GM13977 (cell line): ENCODE data around the gene SCN9A.
"Not testable (repeated sequence)": the region's sequence is repeated elsewhere in the genome, so short reads cannot be mapped to it uniquely, and the experiment has no call there.

Experiments
- DNase-seq: peaks from one replicate; pipeline ENCODE4 v3.0.0; 2012; ENCODE audit warnings: low spot score
- in situ Hi-C: fragments of 300-500 bp; cut with MboI; formaldehyde crosslinking; loops from one replicate; pipeline ENCODE4 v1.12.0; 2022; ENCODE audit warnings: low sequenced_read_pairs, low pct_unique_long_range_greater_than_20kb, mixed read lengths, inconsistent platforms; ENCODE audit not compliant: unreplicated experiment
- TF ChIP-seq, protein P1 (sequence below): IDR thresholded peaks from 2 replicates; pipeline ENCODE4 v1.5.1; 2012; ENCODE audit warnings: mild to moderate bottlenecking, control low read depth; ENCODE audit not compliant: insufficient read depth; ENCODE audit errors: extremely low read depth, missing control alignments

Gene SCN9A

DNA sequence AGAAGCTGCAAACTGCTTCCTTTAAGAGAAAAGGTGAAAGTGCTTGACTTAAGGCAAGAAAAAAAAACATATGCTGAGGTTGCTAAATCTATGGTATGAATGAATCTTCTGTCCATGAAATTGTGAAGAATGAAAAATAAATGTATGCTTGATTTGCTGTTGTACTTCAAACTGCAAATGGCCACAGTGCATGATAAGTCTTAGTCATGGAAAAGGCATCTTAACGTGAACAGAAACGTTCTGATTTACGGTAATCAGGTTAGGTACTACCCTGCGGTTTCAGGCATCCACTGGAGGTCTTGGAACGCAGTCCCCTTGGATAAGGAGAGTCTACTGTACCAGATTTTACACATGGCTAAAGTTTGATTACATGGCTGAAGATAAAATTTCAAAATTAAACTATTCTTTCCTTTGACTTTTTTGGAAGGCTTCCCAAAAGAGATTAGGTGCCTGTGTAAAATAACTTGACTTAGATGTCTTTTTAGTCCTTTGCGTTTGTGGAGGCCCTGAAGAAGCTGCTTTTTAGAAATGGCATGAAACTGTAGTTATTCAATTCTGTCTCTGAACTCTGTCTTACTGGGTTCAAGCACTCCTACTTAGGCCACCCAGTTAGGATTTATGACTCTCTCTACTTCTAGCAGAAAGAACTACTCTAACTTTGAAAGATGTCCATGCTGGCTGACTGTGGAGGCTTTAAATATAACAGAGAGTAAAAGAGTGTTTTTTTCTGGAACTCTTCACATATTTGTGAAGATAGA is 35.9 kb upstream of the SCN9A start:
- in situ Hi-C loops = no loop called here
- TF ChIP-seq, protein P1, sequence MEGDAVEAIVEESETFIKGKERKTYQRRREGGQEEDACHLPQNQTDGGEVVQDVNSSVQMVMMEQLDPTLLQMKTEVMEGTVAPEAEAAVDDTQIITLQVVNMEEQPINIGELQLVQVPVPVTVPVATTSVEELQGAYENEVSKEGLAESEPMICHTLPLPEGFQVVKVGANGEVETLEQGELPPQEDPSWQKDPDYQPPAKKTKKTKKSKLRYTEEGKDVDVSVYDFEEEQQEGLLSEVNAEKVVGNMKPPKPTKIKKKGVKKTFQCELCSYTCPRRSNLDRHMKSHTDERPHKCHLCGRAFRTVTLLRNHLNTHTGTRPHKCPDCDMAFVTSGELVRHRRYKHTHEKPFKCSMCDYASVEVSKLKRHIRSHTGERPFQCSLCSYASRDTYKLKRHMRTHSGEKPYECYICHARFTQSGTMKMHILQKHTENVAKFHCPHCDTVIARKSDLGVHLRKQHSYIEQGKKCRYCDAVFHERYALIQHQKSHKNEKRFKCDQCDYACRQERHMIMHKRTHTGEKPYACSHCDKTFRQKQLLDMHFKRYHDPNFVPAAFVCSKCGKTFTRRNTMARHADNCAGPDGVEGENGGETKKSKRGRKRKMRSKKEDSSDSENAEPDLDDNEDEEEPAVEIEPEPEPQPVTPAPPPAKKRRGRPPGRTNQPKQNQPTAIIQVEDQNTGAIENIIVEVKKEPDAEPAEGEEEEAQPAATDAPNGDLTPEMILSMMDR = no peak
- no peak for DNase-seq

DNA sequence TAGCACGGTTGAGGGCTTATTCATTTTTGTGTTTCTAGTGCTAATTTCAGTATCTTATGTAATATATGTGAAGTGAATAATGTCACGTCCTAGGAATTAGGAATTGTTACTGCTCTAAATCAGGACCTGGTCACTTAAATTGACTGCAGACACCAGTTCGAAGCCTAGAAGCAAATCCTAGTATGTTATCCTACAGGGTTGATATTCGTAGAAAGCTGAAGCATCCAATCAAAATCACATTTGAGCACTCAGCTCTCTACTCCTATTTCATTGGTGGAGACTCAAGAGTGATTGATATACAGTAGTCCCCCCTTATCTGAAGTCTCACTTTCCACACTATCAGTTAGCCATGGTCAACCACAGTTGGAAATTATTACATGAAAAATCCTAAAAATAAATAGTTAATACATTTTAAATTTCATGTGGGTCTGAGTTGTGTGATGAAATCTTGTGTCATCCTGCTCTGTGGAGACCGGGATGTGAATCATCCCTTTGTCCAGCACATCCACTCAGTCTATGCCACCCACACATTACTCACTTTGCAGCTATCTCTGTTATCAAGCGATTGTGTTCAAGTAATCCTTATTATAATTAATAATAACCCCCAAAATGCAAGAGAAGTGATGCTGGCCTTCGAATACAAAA is 35.2 kb upstream of the SCN9A start:
- in situ Hi-C loops = no loop called here
- DNase-seq = no peak
- TF ChIP-seq, protein P1 = no peak

DNA sequence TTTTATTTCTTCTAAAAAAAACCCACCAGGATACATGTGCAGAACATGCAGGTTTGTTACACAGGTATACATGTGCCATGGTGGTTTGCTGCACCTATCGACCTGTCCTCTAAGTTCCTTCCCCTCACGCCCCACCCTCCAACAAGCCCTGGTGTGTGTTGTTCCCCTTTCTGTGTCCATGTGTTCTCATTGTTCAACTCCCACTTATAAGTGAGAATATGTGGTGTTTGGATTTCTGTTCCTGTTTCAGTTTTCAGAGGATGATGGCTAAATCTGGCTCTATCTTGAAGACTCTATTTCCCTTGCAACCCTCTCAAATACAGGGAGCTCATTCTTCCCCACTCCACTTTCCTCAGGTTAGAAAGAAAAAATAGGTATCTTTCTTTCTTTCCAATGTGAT is 32.0 kb upstream of the SCN9A start:
- in situ Hi-C loops, DNase-seq: not testable (repeated sequence)

DNA sequence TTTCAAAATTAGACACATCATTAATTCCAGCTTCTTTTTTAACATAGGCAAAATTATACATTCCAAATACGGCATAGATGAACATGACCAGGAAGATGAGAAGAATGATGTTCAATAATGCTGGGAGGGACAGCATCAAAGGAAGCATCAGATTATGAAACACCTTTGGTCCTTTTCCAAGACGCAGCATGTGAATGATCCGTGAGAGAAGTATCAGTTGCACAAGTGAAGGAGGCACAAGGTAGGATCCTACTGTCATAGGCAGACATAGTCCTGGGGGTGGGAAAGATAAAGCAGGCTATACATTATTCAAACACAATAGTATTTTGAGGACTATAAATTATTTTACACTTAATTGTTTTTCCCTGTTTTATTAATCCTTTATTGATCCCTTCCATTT is 30.6 kb upstream of the SCN9A start:
- TF ChIP-seq, protein P1 = no peak
- no peak for DNase-seq
- in situ Hi-C loops = no loop called here

DNA sequence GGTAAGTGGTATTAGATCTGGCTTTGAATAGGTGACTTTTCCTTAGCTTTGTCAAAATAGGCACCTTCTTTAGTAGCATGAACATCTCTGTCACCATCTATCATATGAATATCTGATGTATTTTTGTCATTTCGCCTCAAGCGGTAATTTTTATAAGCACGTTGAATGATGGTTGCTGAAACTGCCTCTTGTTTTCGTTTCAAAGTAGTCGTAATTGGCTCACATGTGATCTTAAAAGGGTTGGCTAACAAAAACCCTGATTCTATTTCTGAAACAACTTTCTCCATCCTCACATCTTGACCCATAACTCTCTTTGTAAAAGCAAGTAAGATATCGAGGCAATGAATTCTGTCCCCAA is 29.8 kb upstream of the SCN9A start:
- no peak for DNase-seq
- in situ Hi-C loops = no loop called here
- TF ChIP-seq, protein P1 = no peak

DNA sequence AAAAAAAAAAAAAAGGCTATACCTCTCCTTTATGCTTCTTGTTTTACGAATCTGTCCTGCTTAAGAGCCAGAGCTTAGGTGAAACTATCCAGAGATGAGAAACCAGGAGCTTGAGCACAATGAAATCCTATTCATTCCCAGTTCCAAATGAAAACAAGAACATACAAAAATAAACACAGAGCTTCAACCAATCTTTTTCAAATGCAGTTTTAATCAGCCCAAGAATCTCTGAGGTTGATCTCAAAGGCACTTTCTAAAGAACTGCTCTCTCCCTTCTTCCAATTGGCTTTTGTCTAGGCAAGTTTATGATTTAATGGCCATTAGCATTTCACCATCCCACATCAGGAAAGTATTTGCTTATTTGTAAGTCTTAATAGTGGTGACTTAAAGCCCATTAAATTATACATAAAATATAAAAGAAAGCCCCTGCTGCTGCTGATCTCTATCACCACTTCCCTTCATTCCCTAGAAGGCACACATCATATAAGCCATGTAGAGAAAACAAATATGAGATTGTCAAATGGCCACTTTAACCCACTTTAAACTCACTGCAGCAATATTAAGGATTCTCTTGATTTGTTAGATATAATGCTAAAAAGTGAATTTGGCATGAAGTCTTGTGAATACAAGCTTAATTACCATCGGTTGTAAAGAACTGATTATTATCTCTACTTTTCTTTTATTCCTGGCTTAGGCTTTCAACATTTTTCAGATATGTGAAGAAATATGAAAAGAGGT is 29.3 kb upstream of the SCN9A start:
- TF ChIP-seq, protein P1 = no peak
- in situ Hi-C loops = no loop called here
- DNase-seq = no peak

DNA sequence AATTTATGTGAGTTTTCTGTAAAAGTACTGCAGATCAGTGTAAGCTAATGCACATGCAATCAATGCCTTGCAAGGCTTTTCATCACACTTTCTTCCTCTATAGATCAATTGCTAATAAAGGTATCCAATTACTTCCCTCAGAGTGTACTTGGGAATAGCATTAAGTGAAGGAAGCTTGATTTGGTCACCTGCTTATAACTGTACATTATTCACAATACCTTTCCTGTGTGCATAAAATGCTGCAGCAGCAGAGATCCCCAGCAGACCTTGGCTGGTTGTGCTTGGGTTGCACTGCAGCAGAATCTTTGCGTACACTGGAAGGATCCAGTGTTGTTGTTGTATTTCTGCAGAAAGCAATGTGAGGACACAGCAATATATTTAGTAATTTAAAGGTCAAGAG is 18.5 kb upstream of the SCN9A start:
- no peak for DNase-seq
- TF ChIP-seq, protein P1 = no peak
- in situ Hi-C loops = no loop called here
